Hepatocyte (in vitro differentiated cells): ENCODE measurements around the gene KRTAP12-4.

Experiments
- EZH2 ChIP-seq: fragments of 200-600 bp; sonication (generic); IDR thresholded peaks from 2 replicates; pipeline ENCODE4 v1.6.1; 2016; ENCODE audit warnings: antibody characterized with exemption, mild to moderate bottlenecking, borderline replicate concordance
- EZH2phosphoT487 ChIP-seq: fragments of 200-600 bp; sonication (generic); IDR thresholded peaks from one replicate; pipeline ENCODE4 v1.6.1; 2018; ENCODE audit warnings: antibody characterized with exemption, mild to moderate bottlenecking, low read depth, moderate library complexity; ENCODE audit not compliant: unreplicated experiment, severe bottlenecking
- TF ChIP-seq, protein P1 (sequence below): fragments of 200-600 bp; sonication (generic); IDR thresholded peaks from 2 replicates; pipeline ENCODE4 v1.5.1; 2016; ENCODE audit warnings: antibody characterized with exemption, mild to moderate bottlenecking; ENCODE audit not compliant: poor library complexity

DNA sequence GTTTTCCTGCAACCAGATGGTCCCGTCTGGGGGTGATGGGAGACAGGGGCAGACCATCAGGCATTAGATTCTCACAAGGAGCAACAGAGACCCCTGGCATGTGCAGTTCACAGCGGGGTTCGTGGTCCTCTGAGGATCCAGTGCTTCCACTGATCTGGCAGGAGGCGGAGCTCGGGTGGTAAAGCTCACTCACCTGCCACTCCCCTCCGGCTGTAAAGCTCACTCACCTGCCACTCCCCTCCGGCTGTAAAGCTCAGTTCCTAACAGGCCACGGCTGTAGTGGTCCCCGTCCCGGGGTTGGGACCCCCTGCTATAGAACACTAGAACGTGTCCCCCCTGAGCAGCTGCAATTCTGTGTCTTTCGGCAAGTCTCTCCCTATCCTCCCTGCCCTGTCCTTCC, 47.1 kb upstream of the KRTAP12-4 start:
- TF ChIP-seq, protein P1, sequence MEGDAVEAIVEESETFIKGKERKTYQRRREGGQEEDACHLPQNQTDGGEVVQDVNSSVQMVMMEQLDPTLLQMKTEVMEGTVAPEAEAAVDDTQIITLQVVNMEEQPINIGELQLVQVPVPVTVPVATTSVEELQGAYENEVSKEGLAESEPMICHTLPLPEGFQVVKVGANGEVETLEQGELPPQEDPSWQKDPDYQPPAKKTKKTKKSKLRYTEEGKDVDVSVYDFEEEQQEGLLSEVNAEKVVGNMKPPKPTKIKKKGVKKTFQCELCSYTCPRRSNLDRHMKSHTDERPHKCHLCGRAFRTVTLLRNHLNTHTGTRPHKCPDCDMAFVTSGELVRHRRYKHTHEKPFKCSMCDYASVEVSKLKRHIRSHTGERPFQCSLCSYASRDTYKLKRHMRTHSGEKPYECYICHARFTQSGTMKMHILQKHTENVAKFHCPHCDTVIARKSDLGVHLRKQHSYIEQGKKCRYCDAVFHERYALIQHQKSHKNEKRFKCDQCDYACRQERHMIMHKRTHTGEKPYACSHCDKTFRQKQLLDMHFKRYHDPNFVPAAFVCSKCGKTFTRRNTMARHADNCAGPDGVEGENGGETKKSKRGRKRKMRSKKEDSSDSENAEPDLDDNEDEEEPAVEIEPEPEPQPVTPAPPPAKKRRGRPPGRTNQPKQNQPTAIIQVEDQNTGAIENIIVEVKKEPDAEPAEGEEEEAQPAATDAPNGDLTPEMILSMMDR: no peak
- TF ChIP-seq EZH2phosphoT487: no peak
- no peak for TF ChIP-seq EZH2
